Memory B cell (primary cell): ENCODE measurements around the gene SPINK4.

Experiments
- ATAC-seq: fragments of 150-1000 bp; cut with Tn5 transposase; 2 replicates; pipeline ENCODE4 v1.10.0; 2021; ENCODE audit warnings: low read depth, mild to moderate bottlenecking, moderate library complexity
- DNase-seq, 2 donors: peaks; one replicate each; pipeline ENCODE4 v3.0.0; 2022; ENCODE audit warnings: low spot score in 2 of 2
- H3K27ac Mint-ChIP-seq: one replicate; pipeline ENCODE4 v1.8.0; 2022; ENCODE audit warnings: mild to moderate bottlenecking, moderate library complexity, mixed read lengths
- H3K27me3 Mint-ChIP-seq: one replicate; pipeline ENCODE4 v1.8.0; 2022; ENCODE audit warnings: mixed read lengths
- H3K36me3 Mint-ChIP-seq: one replicate; pipeline ENCODE4 v1.8.0; 2022; ENCODE audit warnings: mild to moderate bottlenecking, mixed read lengths
- H3K4me1 Mint-ChIP-seq: one replicate; pipeline ENCODE4 v1.8.0; 2022; ENCODE audit warnings: mixed read lengths
- H3K4me3 Mint-ChIP-seq: one replicate; pipeline ENCODE4 v1.8.0; 2022; ENCODE audit warnings: mild to moderate bottlenecking, moderate library complexity, mixed read lengths
- H3K9me3 Mint-ChIP-seq: one replicate; pipeline ENCODE4 v1.8.0; 2022; ENCODE audit warnings: mixed read lengths

The SPINK4 gene

DNA sequence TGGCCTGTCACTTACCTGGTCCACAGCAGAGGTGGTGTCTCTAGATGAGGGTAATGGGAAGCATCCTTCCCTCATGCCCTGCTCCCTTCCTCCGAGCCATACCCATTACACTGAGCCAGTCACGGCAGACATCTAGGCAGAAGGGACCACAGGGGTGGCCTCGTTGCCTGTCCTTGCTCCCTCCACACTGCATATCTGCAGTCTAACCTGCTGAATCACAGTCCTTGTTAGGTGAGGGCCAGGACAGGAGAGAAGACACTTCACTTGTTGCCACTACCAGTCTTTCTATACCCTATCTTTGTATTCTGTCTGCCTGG is 18.4 kb upstream of the SPINK4 start:
- no peak for DNase-seq
- Mint-ChIP-seq H3K27ac (peak overlapping the region; percentile 19), H3K27me3 (no peaks in the 10 kb centered on the region), H3K9me3 (no peaks in the 10 kb centered on the region), H3K4me3 (no peak overlapping the region), H3K36me3 (no peaks in the 10 kb centered on the region), H3K4me1 (peaks cover 26% of the 10 kb centered on the region)
- ATAC-seq = no peak

DNA sequence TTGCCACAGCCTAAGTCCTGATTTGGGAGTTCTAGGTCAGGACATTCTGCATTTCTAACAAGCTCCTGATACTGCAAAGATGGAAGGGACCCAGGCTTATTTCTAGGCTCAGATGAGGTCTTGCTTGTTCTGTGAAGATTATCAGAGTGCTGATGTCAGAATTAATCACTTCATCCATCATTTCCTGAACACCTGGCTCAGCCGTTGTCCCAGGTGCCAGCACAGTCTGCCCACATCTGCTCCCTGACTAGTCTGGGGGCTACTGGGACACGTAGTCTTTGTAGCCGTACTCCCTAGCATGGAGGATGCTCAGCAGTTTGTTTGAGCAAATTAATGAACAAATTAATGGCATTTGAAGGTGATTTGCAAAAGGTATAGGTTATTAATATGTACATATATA is 17.9 kb upstream of the SPINK4 start:
- ATAC-seq (peak; percentile 17), DNase-seq (no peak)
- H3K27me3 Mint-ChIP-seq = no peaks in the 10 kb centered on the region
- H3K4me3 Mint-ChIP-seq = no peak overlapping the region
- H3K27ac Mint-ChIP-seq = no peak overlapping the region
- no peaks in the 10 kb centered on the region for H3K9me3 Mint-ChIP-seq
- H3K4me1 Mint-ChIP-seq = peaks cover 31% of the 10 kb centered on the region
- no peaks in the 10 kb centered on the region for H3K36me3 Mint-ChIP-seq

DNA sequence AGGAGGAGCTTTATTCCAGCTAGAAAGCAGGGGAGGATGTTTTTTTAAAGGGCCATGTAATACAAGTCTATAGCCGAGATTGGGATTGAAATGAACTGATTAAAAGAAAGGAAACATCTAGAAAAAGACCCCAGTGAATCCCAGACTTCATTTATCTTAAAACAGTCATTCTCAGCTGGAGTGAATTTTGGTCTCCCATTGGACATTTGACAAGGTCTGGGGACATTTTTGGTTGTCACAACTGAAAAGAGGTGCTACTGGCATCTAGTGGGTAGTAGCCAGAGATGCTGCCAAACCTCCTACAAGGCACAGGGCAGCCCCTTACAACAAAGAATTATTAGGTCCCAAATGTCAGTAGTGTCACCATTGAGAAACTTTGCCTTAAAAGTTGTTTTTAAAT is 16.3 kb upstream of the SPINK4 start:
- ATAC-seq = no peak
- no peak overlapping the region for H3K27ac Mint-ChIP-seq
- no peaks in the 10 kb centered on the region for H3K9me3 Mint-ChIP-seq
- H3K4me1 Mint-ChIP-seq = peaks cover 34% of the 10 kb centered on the region
- no peaks in the 10 kb centered on the region for H3K27me3 Mint-ChIP-seq
- no peak for DNase-seq
- H3K4me3 Mint-ChIP-seq = no peak overlapping the region
- no peaks in the 10 kb centered on the region for H3K36me3 Mint-ChIP-seq

DNA sequence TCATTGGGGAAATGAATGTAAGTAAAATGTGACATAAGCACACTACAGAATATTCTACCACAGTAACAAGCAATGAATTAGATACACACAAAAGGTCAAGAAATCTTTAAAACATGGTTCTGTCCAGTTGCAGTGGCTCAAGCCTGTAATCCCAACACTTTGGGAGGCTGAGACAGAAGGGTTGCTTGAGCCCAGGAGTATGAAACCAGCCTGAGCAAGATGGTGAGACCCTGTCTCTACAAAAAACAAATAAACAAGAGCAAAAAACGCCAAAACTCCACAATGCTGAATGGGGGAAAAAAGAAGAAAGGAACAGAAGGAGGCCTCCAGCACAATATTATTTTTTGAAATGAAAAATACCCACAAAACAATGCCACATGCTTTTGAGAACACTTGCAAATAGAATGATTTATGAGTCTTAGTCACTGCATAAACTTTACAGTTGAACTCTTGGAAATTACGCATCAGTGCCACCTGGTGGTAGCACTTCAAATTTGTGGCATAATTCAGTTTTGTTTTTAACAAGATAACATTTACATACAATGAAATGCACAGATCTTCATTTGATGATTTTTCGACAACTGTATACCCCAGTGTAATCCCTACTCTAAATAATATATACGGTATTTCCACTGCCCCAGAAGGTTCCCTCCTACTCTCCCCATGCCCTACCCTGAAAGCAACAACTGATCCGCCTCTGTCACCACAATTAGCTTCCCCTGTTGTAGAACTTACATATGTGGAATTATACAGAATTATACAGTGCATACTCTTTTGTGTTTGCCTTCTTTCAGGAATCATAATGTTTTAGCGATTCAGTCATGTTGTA is 14.4 kb upstream of the SPINK4 start:
- Mint-ChIP-seq H3K27me3 (no peaks in the 10 kb centered on the region), H3K9me3 (no peaks in the 10 kb centered on the region), H3K27ac (peak overlapping the region; percentile 87), H3K4me3 (no peak overlapping the region), H3K4me1 (peaks cover 32% of the 10 kb centered on the region), H3K36me3 (no peaks in the 10 kb centered on the region)
- peak; percentile 71 to 76 for DNase-seq
- ATAC-seq = peak; percentile 18

DNA sequence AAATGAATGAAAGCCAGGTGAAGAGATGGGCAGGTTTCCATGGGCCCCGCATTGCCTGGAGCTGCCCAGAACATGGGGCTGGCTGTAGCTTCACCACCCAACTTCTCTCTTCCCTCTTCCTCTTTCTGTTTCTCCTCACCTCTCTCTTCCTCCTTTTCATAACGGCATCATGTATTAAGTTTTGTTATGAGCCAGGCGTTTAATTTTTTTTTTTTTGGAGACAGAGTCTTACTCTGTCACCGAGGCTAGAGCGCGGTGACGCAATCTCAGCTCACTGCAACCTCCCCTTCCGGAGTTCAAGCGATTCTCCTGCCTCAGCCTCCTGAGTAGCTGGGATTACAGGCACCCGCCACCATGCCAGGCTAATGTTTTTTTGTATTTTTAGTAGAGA is 13.0 kb upstream of the SPINK4 start:
- Mint-ChIP-seq H3K36me3 (no peaks in the 10 kb centered on the region), H3K9me3 (no peaks in the 10 kb centered on the region), H3K27ac (peak overlapping the region; percentile 87), H3K4me1 (peaks cover 21% of the 10 kb centered on the region), H3K4me3 (peak overlapping the region; percentile 67), H3K27me3 (no peaks in the 10 kb centered on the region)
- ATAC-seq = peak; percentile 88
- DNase-seq = peak in 1 of 2 donors; percentile 26

DNA sequence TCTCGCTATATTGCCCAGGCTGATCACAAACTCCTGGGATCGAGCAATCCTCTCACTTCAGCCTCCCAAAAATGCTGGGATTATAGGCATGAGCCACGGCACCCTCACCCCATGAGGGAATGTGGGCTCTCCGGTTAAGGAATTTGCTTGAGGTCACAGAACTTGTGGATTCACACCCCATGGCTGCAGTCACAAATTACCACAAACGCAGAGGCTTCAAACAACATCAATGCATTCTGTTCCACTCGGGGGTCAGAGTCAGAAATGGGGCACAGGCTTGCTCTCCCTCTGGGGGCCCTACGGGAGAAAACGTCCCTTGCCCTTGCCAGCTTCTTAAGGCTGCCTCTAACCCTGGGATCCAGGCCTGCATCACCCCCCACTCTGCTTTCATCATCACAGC is 12.2 kb upstream of the SPINK4 start:
- no peak for DNase-seq
- peaks cover 18% of the 10 kb centered on the region for H3K4me1 Mint-ChIP-seq
- no peak overlapping the region for H3K4me3 Mint-ChIP-seq
- no peaks in the 10 kb centered on the region for H3K36me3 Mint-ChIP-seq
- ATAC-seq = no peak
- peak overlapping the region; percentile 87 for H3K27ac Mint-ChIP-seq
- H3K9me3 Mint-ChIP-seq = no peaks in the 10 kb centered on the region
- H3K27me3 Mint-ChIP-seq = no peaks in the 10 kb centered on the region

DNA sequence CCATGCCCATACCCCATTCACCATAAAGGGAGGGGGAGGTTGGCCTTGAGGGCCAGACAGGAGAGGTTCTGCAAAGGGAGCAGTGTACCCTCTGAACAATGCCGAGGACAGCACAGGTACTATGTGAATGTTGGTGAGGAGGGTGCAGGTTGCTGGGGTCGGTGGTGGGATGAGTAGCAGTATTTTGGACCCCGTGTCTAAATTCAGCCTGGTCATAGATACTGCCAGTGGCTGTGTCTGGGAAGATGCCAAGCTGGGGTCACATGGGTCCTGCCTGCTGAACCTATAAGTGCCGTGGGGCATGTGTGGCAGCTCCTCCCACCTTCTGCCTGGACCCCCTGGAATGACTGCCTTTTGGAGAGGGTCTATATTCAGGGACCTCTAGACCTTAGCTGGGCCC is 11.4 kb upstream of the SPINK4 start:
- Mint-ChIP-seq H3K36me3 (no peaks in the 10 kb centered on the region), H3K9me3 (no peaks in the 10 kb centered on the region), H3K4me3 (no peak overlapping the region), H3K27ac (no peak overlapping the region), H3K27me3 (no peaks in the 10 kb centered on the region), H3K4me1 (peaks cover 16% of the 10 kb centered on the region)
- ATAC-seq (no peak), DNase-seq (no peak)

DNA sequence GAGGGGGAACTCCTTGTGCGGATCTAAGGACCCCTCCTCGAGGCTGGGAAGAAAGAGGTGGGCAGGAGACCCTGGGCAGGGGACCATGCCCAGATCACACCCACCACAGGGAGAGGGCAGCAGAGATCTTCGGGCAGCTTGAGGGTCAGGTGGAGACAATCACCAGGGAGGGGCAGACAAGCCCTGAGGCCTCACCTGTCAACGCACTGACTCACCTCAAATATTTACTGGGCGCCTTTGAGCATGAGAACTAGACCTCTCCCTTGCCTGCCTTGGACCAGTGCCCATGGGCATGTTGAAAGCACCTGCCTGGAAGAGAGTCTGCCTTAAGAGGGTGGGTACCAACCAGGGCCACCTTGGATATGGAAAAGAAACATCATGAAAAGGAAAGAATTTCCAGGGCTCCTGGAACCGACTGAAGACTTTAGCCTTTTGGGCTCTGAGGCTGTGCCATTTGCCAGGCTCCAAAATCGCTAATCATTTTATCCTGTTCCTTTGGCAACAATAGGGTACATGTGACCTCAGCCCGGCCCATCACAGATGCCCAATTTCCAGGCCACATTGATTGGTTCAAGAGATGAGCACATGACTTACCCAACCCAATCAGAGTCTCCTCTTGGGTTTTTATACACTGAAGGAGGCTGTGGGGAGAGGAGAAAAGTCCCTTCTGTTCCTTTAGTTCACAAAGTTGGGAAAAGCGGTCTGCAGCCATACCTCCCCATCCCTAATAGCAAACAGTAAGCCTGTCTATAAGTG is 10.4 kb upstream of the SPINK4 start:
- Mint-ChIP-seq H3K4me3 (no peak overlapping the region), H3K27ac (no peak overlapping the region), H3K4me1 (peaks cover 16% of the 10 kb centered on the region), H3K36me3 (no peaks in the 10 kb centered on the region), H3K27me3 (no peaks in the 10 kb centered on the region), H3K9me3 (no peaks in the 10 kb centered on the region)
- no peak for ATAC-seq
- DNase-seq = no peak

DNA sequence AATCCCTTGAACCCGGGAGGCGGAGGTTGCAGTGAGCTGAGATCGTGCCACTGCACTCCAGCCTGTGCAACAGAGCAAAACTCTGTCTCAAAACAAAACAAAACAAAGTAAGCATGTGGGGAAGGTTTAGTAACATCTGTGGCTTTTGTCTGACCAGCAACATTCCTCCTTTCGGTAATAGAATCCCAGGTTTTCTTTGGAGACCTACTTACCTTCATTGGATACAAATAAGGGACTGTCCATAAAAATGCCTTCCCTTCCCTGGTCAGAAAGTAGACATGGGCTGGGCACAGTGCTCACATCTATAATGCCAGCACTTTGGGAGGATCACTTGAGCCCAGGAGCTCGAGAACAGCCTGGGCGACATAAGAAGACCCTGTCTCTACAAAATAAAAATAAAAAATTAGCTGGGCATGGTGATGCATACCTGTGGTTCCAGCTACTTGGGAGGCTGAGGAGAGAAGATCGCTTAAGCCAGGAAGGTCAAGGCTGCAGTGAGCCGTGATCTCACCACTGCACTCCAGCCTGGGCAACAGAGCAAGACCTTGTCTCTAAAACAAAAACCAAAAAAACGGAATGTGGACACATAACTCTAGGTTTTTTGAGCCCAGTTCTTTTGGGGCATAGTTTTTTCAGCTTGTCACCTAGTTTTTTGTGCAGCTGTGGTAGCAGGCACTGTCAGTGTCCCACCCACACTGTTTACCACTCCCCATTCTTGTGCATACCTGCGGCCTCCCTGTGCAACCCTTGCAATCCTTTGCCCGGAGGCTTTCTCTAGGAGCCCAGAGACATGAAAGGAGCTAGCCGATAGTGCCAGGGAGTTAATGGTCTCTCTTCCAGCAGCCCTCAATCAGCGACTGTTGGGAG is 9.0 kb upstream of the SPINK4 start:
- Mint-ChIP-seq H3K4me3 (no peak overlapping the region), H3K36me3 (no peaks in the 10 kb centered on the region), H3K9me3 (no peaks in the 10 kb centered on the region), H3K27me3 (peaks cover 5% of the 10 kb centered on the region), H3K27ac (no peak overlapping the region), H3K4me1 (peaks cover 9% of the 10 kb centered on the region)
- no peak for DNase-seq
- no peak for ATAC-seq

DNA sequence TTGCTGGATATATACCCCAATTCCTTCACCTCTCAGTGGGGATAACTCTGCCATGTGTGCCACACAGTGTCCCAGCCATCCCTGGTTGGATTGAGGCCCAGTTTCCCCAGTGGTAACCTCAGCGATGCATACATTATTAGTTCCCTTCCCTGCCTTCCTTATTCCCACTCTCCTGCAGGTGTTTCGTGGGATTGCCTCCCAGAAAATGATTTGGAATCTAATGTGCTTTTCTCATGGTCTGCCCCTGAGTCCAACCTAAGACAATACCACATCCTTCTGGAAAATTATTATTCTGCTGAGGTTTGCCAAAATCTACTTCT is 8.4 kb upstream of the SPINK4 start:
- ATAC-seq = no peak

DNA sequence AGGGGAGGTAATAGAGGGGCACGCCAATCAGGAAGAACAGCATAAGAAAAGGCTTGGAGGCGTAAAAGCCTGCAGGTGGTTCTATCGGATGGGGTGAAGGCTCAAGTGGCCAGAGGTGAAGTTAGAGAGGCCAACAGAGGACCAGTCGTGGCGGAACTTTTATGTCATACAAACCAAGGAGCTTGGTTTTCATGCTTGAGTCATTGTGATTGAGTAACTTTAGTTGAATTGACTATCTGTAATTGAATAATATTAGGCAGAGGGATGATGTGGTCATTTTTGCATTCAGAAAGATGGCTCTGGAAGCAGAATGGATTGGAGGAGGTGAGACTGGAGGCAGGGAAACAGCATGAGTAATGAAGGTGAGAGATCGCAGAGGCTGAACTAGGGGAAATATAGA is 7.2 kb upstream of the SPINK4 start:
- H3K36me3 Mint-ChIP-seq = no peaks in the 10 kb centered on the region
- no peak for ATAC-seq
- H3K4me3 Mint-ChIP-seq = no peak overlapping the region
- H3K9me3 Mint-ChIP-seq = no peaks in the 10 kb centered on the region
- H3K27me3 Mint-ChIP-seq = peaks cover 9% of the 10 kb centered on the region
- DNase-seq = no peak
- H3K27ac Mint-ChIP-seq = no peak overlapping the region
- H3K4me1 Mint-ChIP-seq = no peaks in the 10 kb centered on the region

More for the DNA sequence above, 8.4 kb upstream of the SPINK4 start:
- Mint-ChIP-seq H3K27ac (no peak overlapping the region), H3K4me1 (peaks cover 7% of the 10 kb centered on the region), H3K9me3 (no peaks in the 10 kb centered on the region), H3K4me3 (no peak overlapping the region), H3K36me3 (no peaks in the 10 kb centered on the region), H3K27me3 (peaks cover 9% of the 10 kb centered on the region)
- no peak for DNase-seq

DNA sequence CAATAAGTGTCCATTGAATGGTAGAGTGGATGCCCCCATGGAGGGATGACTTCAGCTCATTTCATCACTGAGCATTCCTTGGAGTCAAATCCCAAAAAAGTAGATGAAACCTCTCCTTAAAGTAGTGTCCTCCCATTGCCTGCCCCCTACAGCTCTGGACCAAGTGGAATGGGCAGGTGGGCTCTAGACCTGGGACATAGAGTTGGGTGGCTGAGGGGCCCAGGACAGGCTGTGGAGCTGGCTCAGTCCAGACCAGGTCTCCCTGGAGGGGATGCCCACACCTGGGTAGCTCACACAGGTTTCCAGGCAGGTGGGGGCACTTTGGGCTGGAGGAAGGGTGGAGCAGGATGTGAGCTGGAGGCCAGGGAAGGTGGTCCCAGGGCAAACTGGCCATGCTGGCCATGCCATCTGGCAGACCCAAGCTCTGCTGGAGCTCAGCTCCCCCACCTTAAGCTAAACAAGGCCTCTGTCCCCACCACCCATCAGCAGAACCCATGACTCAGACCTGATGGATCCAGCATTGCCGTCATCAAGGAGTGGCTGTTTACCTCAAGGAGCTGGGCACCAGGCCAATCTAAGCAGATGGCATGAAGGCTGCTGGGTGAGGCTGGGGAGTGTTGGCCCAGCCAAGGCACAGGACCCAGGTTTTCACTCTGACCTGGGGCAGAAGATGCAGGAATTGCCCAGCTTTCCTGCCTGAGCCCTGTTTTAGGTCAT is 6.2 kb upstream of the SPINK4 start:
- H3K4me3 Mint-ChIP-seq = no peak overlapping the region
- no peak overlapping the region for H3K27ac Mint-ChIP-seq
- no peak for DNase-seq
- H3K9me3 Mint-ChIP-seq = no peaks in the 10 kb centered on the region
- peaks cover 9% of the 10 kb centered on the region for H3K27me3 Mint-ChIP-seq
- H3K36me3 Mint-ChIP-seq = no peaks in the 10 kb centered on the region
- no peaks in the 10 kb centered on the region for H3K4me1 Mint-ChIP-seq
- no peak for ATAC-seq

DNA sequence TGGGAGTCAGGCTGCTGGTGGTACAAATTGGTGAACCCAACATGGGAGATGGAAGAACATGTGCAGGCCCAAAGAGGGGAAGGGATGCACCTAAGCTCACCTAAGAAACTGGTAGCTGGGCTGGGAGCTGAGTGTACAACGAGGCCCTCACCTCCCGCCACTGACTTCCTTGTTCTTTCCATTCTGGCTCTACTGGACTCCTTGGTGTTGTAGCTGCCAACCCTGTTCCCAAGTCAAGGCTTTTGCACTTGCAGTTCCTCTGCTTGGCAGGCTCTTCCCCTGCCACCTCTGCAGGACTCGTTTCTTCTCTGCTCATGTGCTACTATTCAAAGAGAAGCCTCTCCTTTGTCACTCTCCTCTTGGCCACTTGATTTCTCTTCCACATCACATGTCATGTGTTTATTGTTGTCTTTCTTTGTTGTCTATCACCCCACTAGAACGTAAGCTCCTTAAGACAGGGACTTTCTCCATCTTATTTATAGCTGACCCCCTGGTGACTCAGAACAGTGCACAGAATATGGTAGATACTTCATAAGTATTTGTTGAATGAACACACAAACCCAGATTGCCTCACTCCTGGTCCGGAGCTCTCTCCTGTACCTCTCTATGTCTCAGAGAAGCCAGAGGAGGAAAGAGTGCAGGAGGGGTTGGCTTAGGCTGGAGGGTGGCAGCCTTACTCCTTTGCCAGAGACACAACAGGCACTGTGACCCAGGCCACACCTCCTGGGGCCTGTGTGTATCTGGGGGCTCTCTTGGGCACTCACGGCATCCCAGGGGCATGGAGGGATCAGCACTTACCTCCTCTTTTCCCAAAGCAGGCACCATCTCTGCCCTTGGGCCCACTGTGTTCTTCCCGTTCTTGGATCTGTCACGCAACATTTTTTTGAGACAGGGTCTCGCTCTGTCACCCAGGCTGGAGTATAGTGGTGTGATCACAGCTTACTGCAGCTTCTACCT is 5.2 kb upstream of the SPINK4 start:
- DNase-seq (no peak), ATAC-seq (no peak)
- Mint-ChIP-seq H3K4me3 (no peak overlapping the region), H3K27ac (no peak overlapping the region), H3K36me3 (no peaks in the 10 kb centered on the region), H3K27me3 (peaks cover 9% of the 10 kb centered on the region), H3K4me1 (no peaks in the 10 kb centered on the region), H3K9me3 (no peaks in the 10 kb centered on the region)
